Measurements from ENCODE around the gene TEDC2. TPM values are rescaled to one million over a fixed set of nuclear protein-coding genes. Genes with fewer than 3 reads are reported as not detected.

TEDC2 gene
- polyA plus RNA-seq, 1 donor from 2014 or later = 1.0 TPM

- H3K4me3 Mint-ChIP-seq = no peak overlapping the region
- H3K27ac Mint-ChIP-seq = no peak overlapping the region
- H3K36me3 Mint-ChIP-seq = no peaks in the 10 kb centered on the region
- no peaks in the 10 kb centered on the region for H3K9me3 Mint-ChIP-seq
- H3K27me3 Mint-ChIP-seq = no peaks in the 10 kb centered on the region
- peaks cover 0 to 2% (median 2%) of the 10 kb centered on the region in 3 donors for H3K4me1 Mint-ChIP-seq
Measured at GRCh38 chr16:2497695-2498484, 38.0 kb downstream of the TEDC2 start.

- no peaks in the 10 kb centered on the region for H3K36me3 Mint-ChIP-seq
- peaks cover 0 to 2% (median 2%) of the 10 kb centered on the region in 3 donors for H3K4me1 Mint-ChIP-seq
- no peaks in the 10 kb centered on the region for H3K27me3 Mint-ChIP-seq
- H3K4me3 Mint-ChIP-seq = no peak overlapping the region
- no peak overlapping the region for H3K27ac Mint-ChIP-seq
- no peaks in the 10 kb centered on the region for H3K9me3 Mint-ChIP-seq
Measured at GRCh38 chr16:2498531-2499253, 38.8 kb downstream of the TEDC2 start.

GRCh38 chr16:2499454-2499853 is 39.5 kb downstream of the TEDC2 start:
- Mint-ChIP-seq H3K4me1 (peaks cover 0 to 2% (median 2%) of the 10 kb centered on the region in 3 donors), H3K27me3 (no peaks in the 10 kb centered on the region), H3K27ac (no peak overlapping the region), H3K9me3 (no peaks in the 10 kb centered on the region), H3K4me3 (no peak overlapping the region), H3K36me3 (no peaks in the 10 kb centered on the region)

GRCh38 chr16:2499890-2500429 is 40.1 kb downstream of the TEDC2 start:
- Mint-ChIP-seq H3K36me3 (no peaks in the 10 kb centered on the region), H3K4me3 (no peak overlapping the region), H3K9me3 (no peaks in the 10 kb centered on the region), H3K4me1 (peaks cover 0 to 2% (median 2%) of the 10 kb centered on the region in 3 donors), H3K27ac (no peak overlapping the region), H3K27me3 (no peaks in the 10 kb centered on the region)

- H3K4me1 Mint-ChIP-seq = peaks cover 2 to 4% (median 4%) of the 10 kb centered on the region in 3 donors
- H3K27me3 Mint-ChIP-seq = no peaks in the 10 kb centered on the region
- no peaks in the 10 kb centered on the region for H3K9me3 Mint-ChIP-seq
- no peaks in the 10 kb centered on the region for H3K36me3 Mint-ChIP-seq
- no peak overlapping the region for H3K27ac Mint-ChIP-seq
- H3K4me3 Mint-ChIP-seq = no peak overlapping the region
Measured at GRCh38 chr16:2500430-2500917, 40.6 kb downstream of the TEDC2 start.

- H3K27me3 Mint-ChIP-seq = no peaks in the 10 kb centered on the region
- no peaks in the 10 kb centered on the region for H3K9me3 Mint-ChIP-seq
- H3K27ac Mint-ChIP-seq = no peak overlapping the region
- no peak overlapping the region for H3K4me3 Mint-ChIP-seq
- no peaks in the 10 kb centered on the region for H3K36me3 Mint-ChIP-seq
- peaks cover 4 to 6% (median 5%) of the 10 kb centered on the region in 3 donors for H3K4me1 Mint-ChIP-seq
Measured at GRCh38 chr16:2500918-2501750, 41.2 kb downstream of the TEDC2 start.

GRCh38 chr16:2501946-2502895 is 42.3 kb downstream of the TEDC2 start:
- H3K27me3 Mint-ChIP-seq = peaks cover 3% of the 10 kb centered on the region
- H3K4me3 Mint-ChIP-seq = no peak overlapping the region
- H3K36me3 Mint-ChIP-seq = peaks cover 2% of the 10 kb centered on the region
- no peaks in the 10 kb centered on the region for H3K9me3 Mint-ChIP-seq
- peaks cover 10 to 13% (median 12%) of the 10 kb centered on the region in 3 donors for H3K4me1 Mint-ChIP-seq
- no peak overlapping the region for H3K27ac Mint-ChIP-seq

- Mint-ChIP-seq H3K36me3 (peaks cover 2% of the 10 kb centered on the region), H3K9me3 (no peaks in the 10 kb centered on the region), H3K27ac (peak overlapping the region in 2 of 3 donors; percentile 13 to 31), H3K4me1 (peaks cover 28 to 37% (median 30%) of the 10 kb centered on the region in 3 donors), H3K27me3 (peaks cover 3% of the 10 kb centered on the region), H3K4me3 (peak overlapping the region in 1 of 4 donors; percentile 34)
Measured at GRCh38 chr16:2505695-2506094, 45.8 kb downstream of the TEDC2 start.

GRCh38 chr16:2507052-2507659 is 47.2 kb downstream of the TEDC2 start:
- Mint-ChIP-seq H3K9me3 (no peaks in the 10 kb centered on the region), H3K4me1 (peaks cover 28 to 37% (median 30%) of the 10 kb centered on the region in 3 donors), H3K27ac (peak overlapping the region; percentile 86 to 96 (median 91)), H3K4me3 (peak overlapping the region in 3 of 4 donors; percentile 42 to 94 (median 94)), H3K27me3 (peaks cover 3% of the 10 kb centered on the region), H3K36me3 (peaks cover 2% of the 10 kb centered on the region)

GRCh38 chr16:2507665-2508064 is 47.8 kb downstream of the TEDC2 start:
- peaks cover 3% of the 10 kb centered on the region for H3K27me3 Mint-ChIP-seq
- H3K27ac Mint-ChIP-seq = peak overlapping the region; percentile 86 to 96 (median 91)
- peak overlapping the region in 3 of 4 donors; percentile 42 to 94 (median 94) for H3K4me3 Mint-ChIP-seq
- H3K36me3 Mint-ChIP-seq = peaks cover 2% of the 10 kb centered on the region
- no peaks in the 10 kb centered on the region for H3K9me3 Mint-ChIP-seq
- peaks cover 28 to 37% (median 33%) of the 10 kb centered on the region in 3 donors for H3K4me1 Mint-ChIP-seq

GRCh38 chr16:2508722-2509400 is 49.0 kb downstream of the TEDC2 start:
- Mint-ChIP-seq H3K9me3 (no peaks in the 10 kb centered on the region), H3K36me3 (peaks cover 2% of the 10 kb centered on the region)

GRCh38 chr16:2511128-2511800 is 51.4 kb downstream of the TEDC2 start:
- H3K4me3 Mint-ChIP-seq = peak overlapping the region in 3 of 4 donors; percentile 25 to 68 (median 52)
- H3K9me3 Mint-ChIP-seq = no peaks in the 10 kb centered on the region
- peaks cover 4% of the 10 kb centered on the region for H3K27me3 Mint-ChIP-seq
- H3K36me3 Mint-ChIP-seq = peaks cover 3% of the 10 kb centered on the region
- H3K27ac Mint-ChIP-seq = peak overlapping the region in 2 of 3 donors; percentile 85 to 100
- H3K4me1 Mint-ChIP-seq = peaks cover 49 to 56% (median 51%) of the 10 kb centered on the region in 3 donors

More at GRCh38 chr16:2508722-2509400, 49.0 kb downstream of the TEDC2 start:
- peak overlapping the region in 2 of 3 donors; percentile 86 to 96 for H3K27ac Mint-ChIP-seq
- peaks cover 3% of the 10 kb centered on the region for H3K27me3 Mint-ChIP-seq
- H3K4me3 Mint-ChIP-seq = peak overlapping the region in 1 of 4 donors; percentile 42
- H3K4me1 Mint-ChIP-seq = peaks cover 37 to 46% (median 40%) of the 10 kb centered on the region in 3 donors

Measured in IgD-negative memory B cell (primary cell).